GM12875 (cell line): Measurements from ENCODE around the gene STPG1.
"Not testable (repeated sequence)": the region's sequence is repeated elsewhere in the genome, so short reads cannot be mapped to it uniquely, and the experiment has no call there.

Source experiments
- H3K4me3 ChIP-seq: one replicate; pipeline ENCODE4 v1.5.1; 2011; ENCODE audit warnings: low read depth, low read length, control low read depth
- TF ChIP-seq, protein P1 (sequence below): IDR thresholded peaks from 2 replicates; pipeline ENCODE4 v1.5.1; 2011; ENCODE audit warnings: low read depth, mild to moderate bottlenecking, control low read depth, inconsistent platforms, low read length, moderate library complexity, borderline replicate concordance; ENCODE audit not compliant: insufficient read depth

STPG1 gene, protein sequence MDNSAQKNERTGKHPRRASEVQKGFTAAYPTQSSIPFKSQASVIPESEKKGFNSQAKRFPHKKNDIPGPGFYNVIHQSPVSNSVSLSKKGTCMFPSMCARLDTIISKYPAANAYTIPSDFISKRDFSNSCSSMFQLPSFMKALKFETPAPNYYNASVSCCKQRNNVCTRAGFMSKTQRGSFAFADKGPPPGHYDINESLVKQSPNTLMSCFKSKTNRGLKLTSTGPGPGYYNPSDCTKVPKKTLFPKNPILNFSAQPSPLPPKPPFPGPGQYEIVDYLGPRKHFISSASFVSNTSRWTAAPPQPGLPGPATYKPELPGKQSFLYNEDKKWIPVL

DNA sequence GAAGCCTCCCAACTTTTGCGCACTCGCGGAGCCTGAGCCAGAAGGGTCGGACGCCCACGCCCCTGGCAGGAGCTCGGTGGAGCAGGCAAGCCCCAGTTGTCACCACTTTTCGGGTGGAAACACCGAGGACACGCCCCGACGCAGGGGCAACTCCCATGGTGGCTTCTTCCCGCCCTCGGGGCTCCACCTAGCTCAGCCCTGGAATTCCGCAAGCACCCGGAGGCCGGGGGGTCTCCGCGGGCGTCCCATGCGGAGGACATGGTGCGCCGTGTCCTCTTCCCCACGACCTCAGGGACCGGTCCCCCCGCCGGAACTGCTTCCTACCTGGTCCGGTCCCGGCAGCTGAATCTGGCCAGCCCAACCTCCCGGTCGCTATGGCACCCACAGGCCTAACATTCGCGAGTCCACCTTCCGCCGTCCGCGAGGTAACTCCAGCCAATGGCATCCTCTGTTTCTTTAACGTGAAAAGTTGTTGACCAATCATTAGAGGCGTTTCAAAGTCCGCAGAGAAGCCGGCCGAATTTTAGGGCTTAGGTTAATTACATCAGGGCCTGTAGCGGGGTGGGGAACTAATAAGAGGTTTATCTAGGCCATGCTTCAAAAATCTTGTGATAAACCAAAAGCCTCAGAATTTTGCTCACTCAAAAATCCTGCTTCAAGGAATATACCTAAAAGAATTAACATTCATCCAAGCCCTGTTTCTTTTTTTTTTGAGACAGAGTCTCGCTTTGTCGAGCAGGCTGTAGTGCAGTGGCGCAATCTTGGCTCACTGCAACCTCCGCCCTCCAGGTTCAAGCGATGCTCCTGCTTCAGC is at the start of gene STPG1:
Gene STPG1 (minus strand): TSS at position 433 of the 814 bp plus-strand sequence. CDS start 12,394 bp downstream, outside the sequence.
- TF ChIP-seq, protein P1, sequence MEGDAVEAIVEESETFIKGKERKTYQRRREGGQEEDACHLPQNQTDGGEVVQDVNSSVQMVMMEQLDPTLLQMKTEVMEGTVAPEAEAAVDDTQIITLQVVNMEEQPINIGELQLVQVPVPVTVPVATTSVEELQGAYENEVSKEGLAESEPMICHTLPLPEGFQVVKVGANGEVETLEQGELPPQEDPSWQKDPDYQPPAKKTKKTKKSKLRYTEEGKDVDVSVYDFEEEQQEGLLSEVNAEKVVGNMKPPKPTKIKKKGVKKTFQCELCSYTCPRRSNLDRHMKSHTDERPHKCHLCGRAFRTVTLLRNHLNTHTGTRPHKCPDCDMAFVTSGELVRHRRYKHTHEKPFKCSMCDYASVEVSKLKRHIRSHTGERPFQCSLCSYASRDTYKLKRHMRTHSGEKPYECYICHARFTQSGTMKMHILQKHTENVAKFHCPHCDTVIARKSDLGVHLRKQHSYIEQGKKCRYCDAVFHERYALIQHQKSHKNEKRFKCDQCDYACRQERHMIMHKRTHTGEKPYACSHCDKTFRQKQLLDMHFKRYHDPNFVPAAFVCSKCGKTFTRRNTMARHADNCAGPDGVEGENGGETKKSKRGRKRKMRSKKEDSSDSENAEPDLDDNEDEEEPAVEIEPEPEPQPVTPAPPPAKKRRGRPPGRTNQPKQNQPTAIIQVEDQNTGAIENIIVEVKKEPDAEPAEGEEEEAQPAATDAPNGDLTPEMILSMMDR, result no peak
- H3K4me3 ChIP-seq, result peak within 1 kb of the TSS; percentile 71

DNA sequence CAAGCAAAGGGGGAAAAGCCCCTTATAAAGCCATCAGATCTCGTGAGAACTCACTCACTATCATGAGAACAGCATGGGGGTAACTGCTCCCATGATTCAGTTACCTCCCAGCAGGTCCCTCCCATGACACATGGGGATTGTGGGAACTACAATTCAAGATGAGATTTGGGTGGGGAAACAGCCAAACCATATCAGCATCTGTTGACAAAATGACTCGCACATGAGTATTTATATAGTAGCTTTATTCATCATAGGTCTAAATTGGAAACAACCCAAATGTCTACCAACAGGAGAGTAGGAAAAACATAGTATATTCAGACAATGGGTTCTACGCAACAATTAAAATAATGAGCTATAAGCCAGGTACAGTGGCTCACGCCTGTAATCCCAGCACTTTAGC is 48.5 kb upstream of the STPG1 start:
- not testable (repeated sequence) for H3K4me3 ChIP-seq

GRCh38 chr1:24459551-24460266 is 46.1 kb upstream of the STPG1 start:
- H3K4me3 ChIP-seq, result no peak overlapping the region
- TF ChIP-seq, protein P1, result no peak

GRCh38 chr1:24457866-24458265 is 44.3 kb upstream of the STPG1 start:
- TF ChIP-seq, protein P1, result no peak
- no peak overlapping the region for H3K4me3 ChIP-seq

GRCh38 chr1:24455272-24455671 is 41.7 kb upstream of the STPG1 start:
- TF ChIP-seq, protein P1, result no peak
- no peak overlapping the region for H3K4me3 ChIP-seq

GRCh38 chr1:24454673-24455072 is 41.1 kb upstream of the STPG1 start:
- TF ChIP-seq, protein P1, result no peak
- no peak overlapping the region for H3K4me3 ChIP-seq

DNA sequence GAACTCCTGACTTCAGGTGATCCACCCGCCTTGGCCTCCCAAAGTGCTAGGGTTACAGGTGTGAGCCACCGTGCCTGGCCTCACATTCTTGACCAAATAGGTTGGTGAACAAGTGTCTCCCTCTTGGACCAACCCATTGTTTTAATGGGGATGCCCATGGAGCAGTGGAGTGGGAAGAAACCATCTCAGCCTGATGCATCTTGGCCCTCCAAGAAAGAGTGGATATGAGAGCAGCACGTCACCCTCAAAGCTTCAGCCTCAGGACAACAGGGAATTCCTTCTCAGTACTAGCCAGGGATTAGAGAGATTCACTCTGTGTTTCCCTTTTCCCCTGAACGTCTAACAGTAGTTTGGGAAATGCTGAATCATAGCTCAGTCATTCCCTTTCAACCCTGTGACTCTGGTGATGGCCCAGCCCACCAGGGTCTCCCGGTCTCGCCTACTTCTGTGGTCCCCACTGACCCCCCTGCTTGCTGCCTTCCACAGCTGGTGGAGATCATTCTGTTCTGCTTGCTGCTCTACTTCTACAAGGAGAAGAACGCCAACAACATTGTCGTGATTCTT is 39.4 kb upstream of the STPG1 start:
- no peak overlapping the region for H3K4me3 ChIP-seq
- TF ChIP-seq, protein P1, result no peak
